ENCODE results near the gene ANO4. TPM values are rescaled to one million over a fixed set of nuclear protein-coding genes. Genes with fewer than 3 reads are reported as not detected.

The ANO4 gene
- total RNA-seq, 2 donors from 2014 or later = not detected

GRCh38 chr12:101172316-101172715, 377.7 kb downstream of the ANO4 start:
- Mint-ChIP-seq H3K36me3 (ENCODE audit: low read depth) (no peaks in the 10 kb centered on the region), H3K27ac (no peak overlapping the region), H3K9me3 (peaks cover 3% of the 10 kb centered on the region), H3K4me1 (no peaks in the 10 kb centered on the region), H3K4me3 (no peak overlapping the region), H3K27me3 (peaks cover 7% of the 10 kb centered on the region)
- no peak for ATAC-seq (replicated peaks)

- H3K36me3 Mint-ChIP-seq (ENCODE audit: low read depth) = no peaks in the 10 kb centered on the region
- peaks cover 7% of the 10 kb centered on the region for H3K27me3 Mint-ChIP-seq
- H3K4me1 Mint-ChIP-seq = no peaks in the 10 kb centered on the region
- peaks cover 3% of the 10 kb centered on the region for H3K9me3 Mint-ChIP-seq
- H3K27ac Mint-ChIP-seq = no peak overlapping the region
- no peak for ATAC-seq (replicated peaks)
- H3K4me3 Mint-ChIP-seq = no peak overlapping the region
Observed at GRCh38 chr12:101173197-101173749, 378.7 kb downstream of the ANO4 start.

- ATAC-seq (replicated peaks) = no peak
- H3K4me1 Mint-ChIP-seq = no peaks in the 10 kb centered on the region
- H3K27ac Mint-ChIP-seq = no peak overlapping the region
- H3K4me3 Mint-ChIP-seq = no peak overlapping the region
- H3K27me3 Mint-ChIP-seq = peaks cover 7% of the 10 kb centered on the region
- H3K36me3 Mint-ChIP-seq (ENCODE audit: low read depth) = no peaks in the 10 kb centered on the region
- peaks cover 3% of the 10 kb centered on the region for H3K9me3 Mint-ChIP-seq
Observed at GRCh38 chr12:101174541-101174940, 380.0 kb downstream of the ANO4 start.

Other genes starting within 250 kb of the ANO4 start
- 10 to 100 TPM in 1 of 2 donors, 1 to 10 TPM in 1; 3.3 to 10.1 TPM for gene GAS2L3, start 221.1 kb upstream of the ANO4 start, total RNA-seq